Hematopoietic multipotent progenitor cell treated with erythropoietin and hydrocortisone succinate and interleukin-3 and kit ligand, for 17 days (in vitro differentiated cells): ENCODE results near the gene TEX11.
A peak's percentile ranks its signal among the peaks of the same experiment; 100 is the strongest.
"Not testable (repeated sequence)": the region's sequence is repeated elsewhere in the genome, so short reads cannot be mapped to it uniquely, and the experiment has no call there.

Experiments used
- DNase-seq: peaks from one replicate; pipeline ENCODE4 v3.0.0-alpha.2; 2015; ENCODE audit warnings: low spot score

TEX11 gene

GRCh38 chrX:70908541-70908940 is at the start of gene TEX11:
Gene TEX11, minus strand, starts transcription at chrX:70908711. Its CDS starts 922 bp downstream, at chrX:70907789.
- no peak for DNase-seq

DNA sequence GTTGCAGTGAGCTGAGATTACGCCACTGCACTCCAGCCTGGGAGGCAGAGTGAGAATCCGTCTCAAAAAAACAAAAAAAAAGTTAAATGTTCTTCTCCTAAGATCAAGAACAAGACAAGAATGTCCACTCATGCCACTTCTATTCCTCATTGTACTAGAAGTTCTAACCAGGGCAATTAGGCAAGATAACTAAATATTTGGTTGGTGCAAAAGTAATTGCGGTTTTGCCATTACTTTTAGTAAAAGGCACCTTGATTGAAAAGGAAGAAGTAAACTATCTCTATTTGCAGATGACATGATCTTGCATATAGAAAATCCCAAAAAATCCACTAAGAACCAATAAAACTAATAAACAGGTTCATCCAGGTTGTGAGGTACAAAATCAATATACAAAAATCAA is 46.4 kb upstream of the TEX11 start:
- no peak for DNase-seq

DNA sequence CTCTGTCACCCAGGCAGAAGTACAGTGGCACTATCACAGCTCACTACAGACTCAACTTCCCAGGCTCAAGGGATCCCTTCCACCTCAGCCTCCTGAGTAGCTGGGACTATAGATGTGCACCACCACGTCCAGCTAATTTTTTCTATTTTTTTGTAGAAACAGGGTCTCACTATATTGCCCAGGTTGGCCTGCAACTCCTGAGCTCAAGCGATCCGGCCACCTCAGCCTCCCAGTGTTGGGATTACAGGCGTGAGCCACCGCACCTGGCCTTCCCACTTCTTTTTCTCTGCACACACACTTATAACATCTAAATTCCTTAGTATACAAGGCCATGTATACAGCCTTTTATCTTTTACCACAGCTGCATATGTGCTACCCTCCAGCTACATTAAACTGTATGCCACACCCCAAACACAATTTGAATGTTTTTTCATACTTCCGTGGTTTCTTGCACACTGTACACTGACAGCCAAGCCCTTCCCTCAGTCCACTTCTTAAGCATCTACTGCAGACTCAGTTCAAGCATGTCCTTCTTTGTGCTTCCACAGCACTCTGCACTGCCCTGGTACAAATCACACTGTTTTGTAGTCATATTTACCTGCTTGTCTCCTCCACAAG is 15.9 kb upstream of the TEX11 start:
- no peak for DNase-seq

DNA sequence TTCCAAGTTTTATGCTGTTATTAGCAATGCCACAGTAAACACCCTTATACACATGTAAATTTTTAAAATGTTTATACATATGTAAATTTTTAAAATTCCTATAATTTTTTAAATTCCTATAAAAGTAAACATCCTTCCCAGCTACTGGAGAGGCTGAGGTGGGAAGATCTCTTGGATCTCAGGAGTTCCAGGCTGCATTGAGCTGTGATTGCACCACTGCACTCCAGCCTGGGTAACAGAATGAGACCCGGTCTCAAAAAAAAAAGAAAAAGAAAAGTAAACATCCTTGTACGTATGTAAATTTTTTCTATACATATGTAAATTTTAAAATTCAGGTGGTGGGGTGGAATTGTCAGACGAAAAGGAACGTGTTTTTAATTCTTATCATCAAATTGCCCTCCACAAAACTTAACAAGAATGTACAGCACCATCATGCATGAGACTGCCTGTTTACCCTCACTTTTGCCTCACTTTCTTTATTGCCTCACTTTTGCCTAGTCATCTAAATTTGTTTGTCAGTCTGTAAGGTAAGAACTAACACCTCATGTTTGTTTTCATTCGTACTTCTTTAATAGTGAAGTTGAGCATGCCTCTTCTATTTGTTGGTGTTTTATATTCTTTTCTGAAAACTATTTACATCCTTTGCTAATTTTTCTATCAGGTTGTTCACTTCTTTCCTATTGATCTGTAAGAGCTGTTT is 14.4 kb upstream of the TEX11 start:
- no peak for DNase-seq

GRCh38 chrX:70921709-70922352 is 13.3 kb upstream of the TEX11 start:
- DNase-seq = no peak

GRCh38 chrX:70916754-70917153 is 8.2 kb upstream of the TEX11 start:
- no peak for DNase-seq

DNA sequence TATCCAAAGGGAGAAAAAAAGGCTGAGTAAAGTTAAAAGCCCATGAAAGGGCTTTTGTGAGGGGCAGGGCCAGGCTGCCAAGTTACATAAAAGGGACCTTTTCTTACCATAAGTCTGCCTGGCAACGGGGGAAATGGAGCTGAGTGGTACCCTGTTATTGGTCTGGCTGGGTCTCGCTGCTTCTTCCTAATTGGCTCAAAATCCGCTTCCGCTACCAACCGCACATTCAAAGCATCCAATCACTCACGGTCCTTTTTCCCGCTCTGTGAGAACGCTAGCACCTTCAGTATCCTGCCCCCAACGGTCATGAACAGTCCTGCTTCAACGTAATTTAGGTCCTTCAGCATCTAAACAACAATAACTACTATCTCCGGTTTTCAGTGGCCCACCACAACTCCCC is 611 bp downstream of the TEX11 start:
- DNase-seq = no peak

- no peak for DNase-seq
These were observed 7.0 kb downstream of the TEX11 start for GRCh38 chrX:70901465-70901864.

- not testable (repeated sequence) for DNase-seq
These were observed 18.1 kb downstream of the TEX11 start for GRCh38 chrX:70890441-70890840.

GRCh38 chrX:70878902-70879301 is 29.6 kb downstream of the TEX11 start:
- DNase-seq = no peak

- DNase-seq = no peak
These were observed 56.2 kb downstream of the TEX11 start for GRCh38 chrX:70852294-70852693.

GRCh38 chrX:70844081-70844480 is 64.4 kb downstream of the TEX11 start:
- not testable (repeated sequence) for DNase-seq

GRCh38 chrX:70843620-70844019 is 64.9 kb downstream of the TEX11 start:
- DNase-seq = not testable (repeated sequence)

DNA sequence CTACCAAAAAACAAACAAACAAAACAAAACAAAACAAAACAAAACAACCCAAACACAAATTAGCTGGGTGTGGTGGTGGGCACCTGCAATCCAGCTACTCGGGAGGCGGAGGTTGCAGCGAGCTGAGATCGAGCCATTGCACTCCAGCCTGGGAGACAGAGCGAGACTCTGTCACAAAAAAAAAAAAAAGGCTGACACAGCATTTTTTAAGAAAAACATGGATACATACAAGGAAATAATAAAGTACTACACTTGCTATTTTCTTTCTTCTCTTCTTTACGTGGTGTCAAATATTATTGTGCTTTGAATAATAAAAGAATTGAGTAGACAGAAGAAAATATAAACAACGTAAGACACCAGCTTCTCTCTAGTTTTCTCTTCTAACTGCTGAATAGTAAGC is 73.9 kb downstream of the TEX11 start:
- DNase-seq = no peak

- DNase-seq = no peak
These were observed 81.8 kb downstream of the TEX11 start for GRCh38 chrX:70826715-70827114.

DNA sequence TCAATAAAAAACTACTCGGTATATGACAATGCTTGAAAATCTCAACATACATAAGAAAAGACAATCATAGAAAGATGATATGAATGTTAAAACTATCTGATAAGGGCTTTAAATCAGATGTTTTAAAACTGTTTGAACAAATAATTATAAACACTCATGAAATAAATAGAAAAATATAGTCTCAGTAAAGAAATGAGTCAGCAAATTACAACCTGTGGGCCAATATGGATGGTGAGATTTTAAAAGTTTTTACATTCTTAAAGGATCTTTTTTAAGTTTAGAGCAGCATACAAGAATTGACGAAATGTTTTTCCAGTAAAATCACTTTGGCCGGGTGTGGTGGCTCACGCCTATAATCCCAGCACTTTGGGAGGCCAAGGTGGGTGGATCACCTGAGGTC is 83.1 kb downstream of the TEX11 start:
- DNase-seq = no peak

DNA sequence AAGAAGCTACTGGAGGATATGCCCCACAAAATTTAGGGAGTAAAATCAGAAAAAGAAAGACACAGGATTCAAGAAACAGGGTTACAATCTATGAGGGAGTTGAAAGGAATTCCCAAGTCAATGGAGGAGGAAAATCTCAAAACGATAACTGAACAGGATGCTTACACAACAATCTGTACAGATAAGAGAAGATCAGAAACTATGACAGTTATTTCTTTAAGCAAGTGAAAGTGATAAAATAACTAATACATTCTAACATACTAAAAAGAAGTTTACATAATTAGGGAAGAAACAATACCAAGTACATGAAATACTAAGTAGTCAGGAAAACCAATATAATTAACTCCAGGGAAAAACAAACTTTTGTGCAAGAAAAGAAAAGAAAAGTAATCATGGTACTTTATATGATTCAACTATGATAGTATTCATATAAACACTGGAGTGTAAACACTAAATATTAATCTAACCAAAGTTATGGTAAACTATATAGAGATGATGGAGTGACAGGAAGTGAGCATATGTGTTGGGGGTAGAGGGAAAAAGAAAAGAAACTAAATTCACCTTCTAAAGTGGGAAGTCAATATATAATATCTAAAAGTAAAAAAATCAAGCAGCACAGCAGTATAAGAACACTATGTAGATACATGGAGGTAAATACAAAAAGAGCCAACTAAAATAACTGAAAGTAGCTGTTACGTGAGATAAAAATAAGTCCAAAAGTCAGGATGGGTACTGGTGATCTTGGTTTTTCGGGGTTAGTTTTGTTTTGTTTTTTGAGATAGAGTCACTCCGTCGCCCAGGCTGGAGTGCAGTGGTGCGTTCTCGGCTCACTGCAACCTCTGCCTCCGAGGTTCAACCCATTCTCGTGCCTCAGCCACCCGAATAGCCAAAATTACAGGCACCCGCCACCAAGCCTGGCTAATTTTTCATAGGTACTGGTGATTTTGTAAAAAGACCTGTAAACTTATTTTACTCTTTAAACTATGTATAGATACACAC is 99.3 kb downstream of the TEX11 start:
- DNase-seq = no peak

DNA sequence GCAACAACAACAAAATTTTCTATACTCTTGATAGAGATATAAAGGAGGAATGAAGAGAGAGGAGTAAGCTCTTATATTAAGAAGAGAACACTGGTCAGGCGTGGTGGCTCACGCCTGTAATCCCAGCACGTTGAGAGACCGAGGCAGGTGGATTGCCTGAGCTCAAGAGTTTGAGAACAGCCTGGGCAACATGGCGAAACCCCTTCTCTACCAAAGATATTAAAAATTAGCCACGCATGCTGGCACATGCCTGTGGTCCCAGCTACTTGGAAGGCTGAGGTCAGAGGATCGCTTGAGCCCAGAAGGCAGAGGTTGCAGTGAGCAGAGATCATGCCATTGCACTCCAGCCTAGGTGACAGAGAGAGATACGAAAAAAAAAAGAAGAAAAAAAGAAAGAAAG is 102.4 kb downstream of the TEX11 start:
- DNase-seq = no peak

DNA sequence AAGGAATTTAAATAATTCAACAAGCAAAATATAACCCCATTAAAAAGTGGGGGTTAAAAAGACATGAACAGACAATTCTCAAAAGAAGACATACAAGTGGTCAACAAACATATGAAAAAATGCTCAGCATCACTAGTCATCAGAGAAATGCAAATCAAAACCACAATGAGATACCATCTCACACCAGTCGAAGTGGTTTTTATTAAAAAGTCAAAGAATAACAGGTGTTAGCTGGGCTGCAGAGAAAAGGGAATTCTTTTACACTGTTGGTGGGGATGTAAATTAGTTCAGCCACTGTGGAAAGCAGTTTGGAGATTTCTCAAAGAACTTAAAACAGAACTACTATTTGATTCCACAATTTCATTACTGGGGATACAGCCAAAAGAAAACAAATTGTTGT is 111.8 kb downstream of the TEX11 start:
- DNase-seq = not testable (repeated sequence)

DNA sequence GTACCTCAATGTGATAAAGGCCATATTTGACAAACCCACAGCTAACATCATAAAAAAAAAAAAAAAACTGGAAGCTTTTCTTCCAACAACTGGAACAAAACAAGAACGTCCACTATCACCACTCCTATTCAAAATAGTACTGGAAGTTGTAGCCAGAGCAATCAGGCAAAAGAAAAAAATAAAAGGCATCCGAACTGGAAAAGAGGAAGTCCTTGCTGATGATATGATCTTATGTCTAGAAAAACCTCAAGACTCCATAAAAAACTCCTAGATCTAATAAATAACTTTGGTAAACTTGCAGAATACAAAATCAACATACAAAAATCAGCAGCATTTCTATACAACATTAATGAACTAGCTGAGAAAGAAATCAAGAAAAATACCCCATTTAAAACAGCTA is 134.3 kb downstream of the TEX11 start:
- DNase-seq = no peak

DNA sequence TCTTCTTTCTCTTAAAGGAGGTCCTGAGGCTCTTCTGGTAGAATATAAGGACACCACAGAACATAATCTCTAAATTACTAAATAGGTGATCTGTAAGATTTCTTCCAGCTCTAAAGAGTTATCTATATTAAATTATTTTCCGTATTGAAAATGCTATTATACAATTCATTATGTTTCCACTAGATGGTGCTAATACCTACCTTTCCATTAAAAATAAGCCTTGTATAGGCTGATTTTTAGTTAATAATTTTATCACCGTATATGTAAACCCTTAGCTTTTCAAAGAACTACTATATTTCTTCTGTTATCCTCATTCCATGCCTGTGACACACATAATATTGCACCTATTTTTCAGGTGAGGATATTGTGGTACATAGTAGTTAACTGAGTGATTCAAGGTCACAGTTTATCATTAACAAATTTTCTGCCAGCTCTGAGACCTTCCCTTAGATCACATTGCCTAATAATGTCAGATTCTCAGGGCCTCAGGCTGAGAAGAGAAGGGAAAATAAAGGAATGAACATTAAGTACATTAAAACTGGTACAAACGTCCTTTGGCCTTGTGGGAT is 138.8 kb downstream of the TEX11 start:
- peak; percentile 5 for DNase-seq

DNA sequence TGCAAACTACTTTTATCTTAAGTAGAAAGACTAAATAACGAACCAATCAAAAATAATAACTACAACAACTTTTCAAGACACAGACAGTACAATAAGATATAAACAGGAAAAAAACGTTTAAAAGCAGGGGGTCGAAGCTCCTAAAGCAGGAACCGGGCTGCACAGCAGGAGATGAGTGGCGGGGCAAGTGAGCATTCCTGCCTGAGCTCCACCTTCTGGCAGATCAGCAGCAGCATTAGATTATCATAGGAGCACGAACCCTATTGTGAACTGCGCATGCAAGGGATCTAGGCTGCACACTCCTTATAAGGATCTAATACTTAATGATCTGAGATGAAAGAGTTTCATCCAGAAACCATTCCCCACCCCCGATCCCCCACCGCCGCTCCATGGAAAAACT is 146.2 kb downstream of the TEX11 start:
- no peak for DNase-seq
